HepG2 (cell line): ENCODE measurements around the gene LIMCH1.

Experiments used
- BRF2 ChIP-seq: sonication (generic); formaldehyde crosslinking; IDR thresholded peaks from 2 replicates; pipeline ENCODE4 v1.8.1; 2022; ENCODE audit warnings: mild to moderate bottlenecking, missing genetic modification reagents
- CTCF ChIP-seq: sonication (generic); formaldehyde crosslinking; IDR thresholded peaks from 2 replicates; pipeline ENCODE4 v1.5.0; 2020; ENCODE audit warnings: mild to moderate bottlenecking, missing genetic modification reagents, moderate library complexity
- FOXM1 ChIP-seq: sonication (generic); formaldehyde crosslinking; IDR thresholded peaks from 2 replicates; pipeline ENCODE4 v1.5.0; 2020; ENCODE audit warnings: missing genetic modification reagents
- GMEB1 ChIP-seq: sonication (generic); formaldehyde crosslinking; IDR thresholded peaks from 2 replicates; pipeline ENCODE4 v1.5.1; 2020; ENCODE audit warnings: missing genetic modification reagents, mild to moderate bottlenecking, borderline replicate concordance
- GTF2F1 ChIP-seq: fragments of 150-350 bp; IDR thresholded peaks from 2 replicates; pipeline ENCODE4 v1.6.1; 2014; ENCODE audit warnings: low read length
- NFYC ChIP-seq: IDR thresholded peaks from 2 replicates; pipeline ENCODE4 v1.6.1; 2016; ENCODE audit warnings: missing genetic modification reagents, missing compliant biosample characterization
- SMARCE1 ChIP-seq: fragments of 450-650 bp; IDR thresholded peaks from 2 replicates; pipeline ENCODE4 v1.6.1; 2017; ENCODE audit warnings: borderline replicate concordance
- SUZ12 ChIP-seq: fragments of 150-350 bp; IDR thresholded peaks from 2 replicates; pipeline ENCODE4 v1.6.1; 2014; ENCODE audit warnings: low read depth, low read length
- YY1 ChIP-seq: IDR thresholded peaks from 2 replicates; pipeline ENCODE4 v1.6.1; 2011; ENCODE audit warnings: low read length, low read depth, moderate library complexity, mild to moderate bottlenecking; ENCODE audit not compliant: insufficient read depth, insufficient replicate concordance
- ZNF234 ChIP-seq: sonication (generic); formaldehyde crosslinking; conservative IDR thresholded peaks from 2 replicates; pipeline ENCODE4 v1.5.1; 2020; ENCODE audit warnings: mild to moderate bottlenecking, missing genetic modification reagents
- ZNF784 ChIP-seq: sonication (generic); formaldehyde crosslinking; IDR thresholded peaks from 2 replicates; pipeline ENCODE4 v1.5.1; 2020; ENCODE audit warnings: missing genetic modification reagents, mild to moderate bottlenecking, borderline replicate concordance
- ZNF816 ChIP-seq: sonication (generic); formaldehyde crosslinking; IDR thresholded peaks from 2 replicates; pipeline ENCODE4 v1.8.0; 2022; ENCODE audit warnings: missing genetic modification reagents, mild to moderate bottlenecking, borderline replicate concordance

- TF ChIP-seq SUZ12 (no peak), CTCF (no peak), GMEB1 (no peak), BRF2 (CRISPR knock-in tag) (no peak), FOXM1 (CRISPR knock-in tag) (no peak), ZNF234 (no peak), ZNF784 (CRISPR knock-in tag) (no peak), GTF2F1 (no peak), NFYC (CRISPR knock-in tag) (no peak), SMARCE1 (no peak), YY1 (no peak), ZNF816 (CRISPR knock-in tag) (no peak)
Measured at GRCh38 chr4:41613386-41613785, 75.4 kb downstream of the LIMCH1 start.
